ENCODE data around the gene COBLL1.

- TF ChIP-seq, protein P1, sequence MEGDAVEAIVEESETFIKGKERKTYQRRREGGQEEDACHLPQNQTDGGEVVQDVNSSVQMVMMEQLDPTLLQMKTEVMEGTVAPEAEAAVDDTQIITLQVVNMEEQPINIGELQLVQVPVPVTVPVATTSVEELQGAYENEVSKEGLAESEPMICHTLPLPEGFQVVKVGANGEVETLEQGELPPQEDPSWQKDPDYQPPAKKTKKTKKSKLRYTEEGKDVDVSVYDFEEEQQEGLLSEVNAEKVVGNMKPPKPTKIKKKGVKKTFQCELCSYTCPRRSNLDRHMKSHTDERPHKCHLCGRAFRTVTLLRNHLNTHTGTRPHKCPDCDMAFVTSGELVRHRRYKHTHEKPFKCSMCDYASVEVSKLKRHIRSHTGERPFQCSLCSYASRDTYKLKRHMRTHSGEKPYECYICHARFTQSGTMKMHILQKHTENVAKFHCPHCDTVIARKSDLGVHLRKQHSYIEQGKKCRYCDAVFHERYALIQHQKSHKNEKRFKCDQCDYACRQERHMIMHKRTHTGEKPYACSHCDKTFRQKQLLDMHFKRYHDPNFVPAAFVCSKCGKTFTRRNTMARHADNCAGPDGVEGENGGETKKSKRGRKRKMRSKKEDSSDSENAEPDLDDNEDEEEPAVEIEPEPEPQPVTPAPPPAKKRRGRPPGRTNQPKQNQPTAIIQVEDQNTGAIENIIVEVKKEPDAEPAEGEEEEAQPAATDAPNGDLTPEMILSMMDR (IDR thresholded peaks at IDR 0.05), result no peak
- no peak for TF ChIP-seq POLR2A (IDR thresholded peaks at IDR 0.05)
These were observed 84.8 kb downstream of the COBLL1 start for GRCh38 chr2:164756773-164757172.

Data from heart left ventricle (tissue), 13 donors.